K562 (cell line): Measurements from ENCODE around the gene SRSF11. TPM values are rescaled to one million over a fixed set of nuclear protein-coding genes. Genes with fewer than 3 reads are reported as not detected.

ENCODE experiments used
- ATAC-seq: fragments of 200-7000 bp; cut with Tn5 transposase; 3 replicates; pipeline ENCODE4 v1.9.1; 2020; ENCODE audit warnings: moderate library complexity
- BruUV-seq: library from RNA; stranded (reverse); fragments of 400-500 nt; replicated peaks from 2 replicates; lab custom pipeline; 2021; lab: Mats Ljungman, UMichigan
- CTCF ChIA-PET: fragments of 300-600 bp; formaldehyde crosslinking; extraction: SDS; loops from one replicate; lab custom pipeline; 2021; ENCODE audit warnings: low intra/inter-chr PET ratio; lab: Yijun Ruan, JAX
- POLR2A ChIA-PET: fragments of 300-600, 350-650 bp; sonication (Branson Sonifier 250); formaldehyde crosslinking; extraction: SDS; loops from one replicate; lab custom pipeline; 2021; ENCODE audit warnings: antibody characterized with exemption, inconsistent platforms; lab: Yijun Ruan, JAX
- DNase-seq, 4 experiments: peaks; one replicate each; pipeline versions ENCODE4 v3.0.0 to v3.0.0-alpha.2; 2011 to 2018; ENCODE audit warnings: low spot score in 3 of 4, mixed read lengths in 3 of 4; ENCODE audit errors: extremely low read depth in 1 of 4
- FAIRE-seq: peaks from 2 replicates; lab custom pipeline; 2011; peaks lifted over from hg19 to GRCh38; lab: Jason Lieb, UNC
- H2AFZ ChIP-seq: 2 replicates; pipeline ENCODE4 v1.6.0; 2011; ENCODE audit warnings: low read depth, low read length, control low read depth, inconsistent platforms
- H3K27ac ChIP-seq: fragments of 200-600 bp; 3 replicates; pipeline ENCODE4 v1.8.0; 2011; ENCODE audit warnings: low read depth, mild to moderate bottlenecking, control low read depth, inconsistent platforms, low read length, moderate library complexity, mixed read lengths; ENCODE audit errors: extremely low read depth
- H3K27me3 ChIP-seq, 2 experiments: fragments of 300-600 bp in 1 of 2; 2 replicates in 1 of 2; 3 replicates in 1 of 2; pipeline versions ENCODE4 v1.6.0 to v1.8.0; 2011; ENCODE audit warnings: inconsistent platforms in 2 of 2, low read length in 2 of 2, mild to moderate bottlenecking in 1 of 2, mixed read lengths in 1 of 2, moderate library complexity in 1 of 2; ENCODE audit not compliant: control insufficient read depth in 2 of 2, insufficient read depth in 2 of 2
- H3K36me3 ChIP-seq: fragments of 300-600 bp; 3 replicates; pipeline ENCODE4 v1.8.0; 2011; ENCODE audit warnings: mild to moderate bottlenecking, low read length, inconsistent platforms; ENCODE audit not compliant: control insufficient read depth, insufficient read depth
- H3K4me1 ChIP-seq, 2 experiments: fragments of 200-600 bp in 1 of 2; replicated peaks in 1 of 2; 2 replicates in 1 of 2; 3 replicates in 1 of 2; pipeline versions ENCODE4 v1.5.1 to v1.8.0; 2011; ENCODE audit warnings: inconsistent platforms in 2 of 2, low read length in 2 of 2, mild to moderate bottlenecking in 1 of 2, mixed read lengths in 1 of 2, moderate library complexity in 1 of 2; ENCODE audit not compliant: control insufficient read depth in 2 of 2, insufficient read depth in 2 of 2
- H3K4me2 ChIP-seq: 2 replicates; pipeline ENCODE4 v1.6.1; 2011; ENCODE audit warnings: low read length, control low read depth, inconsistent platforms, mixed read lengths; ENCODE audit not compliant: insufficient read depth
- H3K4me3 ChIP-seq: fragments of 200-600 bp; sonication (generic), shearing (Covaris generic); 2 replicates; pipeline ENCODE4 v1.5.1; 2016; ENCODE audit warnings: control low read depth, inconsistent platforms
- H3K79me2 ChIP-seq: fragments of 200-600 bp; 3 replicates; pipeline ENCODE4 v1.8.0; 2011; ENCODE audit warnings: low read length, inconsistent platforms; ENCODE audit not compliant: control insufficient read depth, insufficient read depth
- H3K9ac ChIP-seq, 2 experiments: 2 replicates each; pipeline versions ENCODE4 v1.6.0 to v1.6.1; 2011; ENCODE audit warnings: low read depth in 2 of 2, low read length in 2 of 2, control low read depth in 1 of 2, inconsistent platforms in 1 of 2, mild to moderate bottlenecking in 1 of 2, mixed read lengths in 1 of 2; ENCODE audit not compliant: insufficient read depth in 1 of 2
- H3K9me1 ChIP-seq: one replicate; pipeline ENCODE4 v1.6.0; 2011; ENCODE audit warnings: inconsistent platforms, mild to moderate bottlenecking, low read length, moderate library complexity; ENCODE audit not compliant: control insufficient read depth, insufficient read depth
- H3K9me3 ChIP-seq: replicated peaks from 2 replicates; pipeline ENCODE4 v1.5.1; 2011; ENCODE audit warnings: low read depth, low read length, inconsistent platforms; ENCODE audit not compliant: control insufficient read depth, insufficient read depth
- H4K20me1 ChIP-seq: replicated peaks from 2 replicates; pipeline ENCODE4 v1.6.1; 2011; ENCODE audit warnings: low read length, inconsistent platforms, mixed read lengths; ENCODE audit not compliant: control insufficient read depth, insufficient read depth
- BDP1 ChIP-seq: IDR thresholded peaks from 3 replicates; pipeline ENCODE4 v1.6.1; 2011; ENCODE audit not compliant: insufficient read length, insufficient read depth
- DNMT1 ChIP-seq: fragments of 450-650 bp; IDR thresholded peaks from 2 replicates; pipeline ENCODE4 v1.6.1; 2016; ENCODE audit warnings: antibody characterized with exemption, mild to moderate bottlenecking
- FOXK1 ChIP-seq: sonication (generic); formaldehyde crosslinking; IDR thresholded peaks from 2 replicates; pipeline ENCODE4 v1.8.0; 2022; ENCODE audit warnings: missing genetic modification reagents, mild to moderate bottlenecking, borderline replicate concordance
- POLR2AphosphoS2 ChIP-seq: IDR thresholded peaks from 2 replicates; pipeline ENCODE4 v1.6.1; 2012; ENCODE audit warnings: low read length, improper control_type of control experiment
- RBM22 ChIP-seq: fragments of 200-400 bp; formaldehyde crosslinking; IDR thresholded peaks from 2 replicates; pipeline ENCODE4 v1.6.1; 2018; ENCODE audit warnings: low read length, low read depth; ENCODE audit not compliant: poor library complexity, severe bottlenecking
- SMAD2 ChIP-seq: fragments of 150-350 bp; IDR thresholded peaks from 2 replicates; pipeline ENCODE4 v1.6.1; 2014; ENCODE audit warnings: low read depth, mild to moderate bottlenecking, low read length
- ZZZ3 ChIP-seq: fragments of 450-650 bp; IDR thresholded peaks from 2 replicates; pipeline ENCODE4 v1.6.1; 2016; ENCODE audit warnings: antibody characterized with exemption, mild to moderate bottlenecking, moderate library complexity
- WGBS: fragments of 100-300 bp; shearing (Covaris generic); methylation state at CpG from one replicate; pipeline ENCODE4 v1.1.6; 2016; ENCODE audit warnings: low coverage, mixed read lengths; ENCODE audit not compliant: insufficient coverage; ENCODE audit errors: missing lambda C conversion rate; 5-methylcytosine and 5-hydroxymethylcytosine counted together
- in situ Hi-C: fragments of 300-500 bp; cut with MboI; formaldehyde crosslinking; loops from 4 replicates; pipeline ENCODE4 v1.15.0; 2018; ENCODE audit warnings: inconsistent platforms, mixed read lengths
- intact Hi-C: fragments of 100-400 bp; cut with micrococcal nuclease; formaldehyde crosslinking; loops from 2 replicates; pipeline ENCODE4 v1.14.2; 2022
- polyA plus RNA-seq, 8 experiments: library from polyadenylated mRNA; depleted of rRNA in 4 of 8; stranded (reverse) in 5 of 8; unstranded in 3 of 8; fragments of >200 nt; fragmentation: Nextera tagmentation in 2 of 8; fragmentation: Illumina TruSeq in 1 of 8; extraction: Ambion mirVana in 2 of 8; extraction: Trizol in 1 of 8; gene quantifications; 2 replicates each; pipeline versions ENCODE4 v1.2.1 to v1.2.3, GENCODE V29; 2011 to 2014; ENCODE audit warnings: inconsistent platforms in 1 of 8, missing spikeins in 1 of 8
- total RNA-seq, 7 experiments: library from RNA; depleted of rRNA in 6 of 7; stranded (reverse); fragments of >200 nt in 6 of 7; fragmentation: Illumina TruSeq in 2 of 7; extraction: Trizol in 2 of 7; gene quantifications; 2 replicates each; pipeline versions ENCODE4 v1.2.1 to v1.2.3, GENCODE V29; 2011 to 2021; ENCODE audit warnings: low replicate concordance in 1 of 7

SRSF11 gene
- total and polyA plus RNA-seq, 9 of the 15 experiments (the other 6 are each of a cell fraction or from before 2014, with no cell fraction given): 76.9 to 418 (median 190) TPM

- H4K20me1 ChIP-seq: no peaks in the 10 kb centered on the region
- H3K27me3 ChIP-seq: no peaks in the 10 kb centered on the region
- H3K9me1 ChIP-seq: no peaks in the 10 kb centered on the region
- H3K4me3 ChIP-seq: no peak overlapping the region
- FAIRE-seq (no peak), DNase-seq (no peak), ATAC-seq (no peak)
- BruUV-seq: no TSS peak
- TF ChIP-seq POLR2AphosphoS2 (no peak), FOXK1 (CRISPR knock-in tag) (no peak), DNMT1 (no peak), ZZZ3 (no peak), RBM22 (no peak), BDP1 (no peak), SMAD2 (no peak)
- peaks cover 45% of the 10 kb centered on the region for H3K36me3 ChIP-seq
- H3K9ac ChIP-seq: no peak overlapping the region
- no peaks in the 10 kb centered on the region for H3K79me2 ChIP-seq
- no peaks in the 10 kb centered on the region for H3K9me3 ChIP-seq
- POLR2A ChIA-PET: interaction anchor here (1.0 kb wide), 1 partner anchor 64 kb away, joined by 3 read pairs; the partner anchor contains the start of gene ANKRD13C
- CTCF ChIA-PET: no interaction called here
- in situ Hi-C loops (no loop called here), intact Hi-C loops (no loop called here)
- no peaks in the 10 kb centered on the region for H3K4me1 ChIP-seq
- no peak overlapping the region for H2AFZ ChIP-seq
- no peak overlapping the region for H3K4me2 ChIP-seq
- WGBS: 93% methylated on average over 1 of the region's 1 CpG
- no peak overlapping the region for H3K27ac ChIP-seq
These were observed 69.0 kb downstream of the SRSF11 start for GRCh38 chr1:70290218-70290617.
